CD4-positive, alpha-beta T cell treated with Interferon alpha-2 for 1 hour (primary cell): ENCODE results near the gene COQ8A.

ENCODE experiments used
- DNase-seq, 2 donors: peaks; one replicate each; pipeline ENCODE4 v3.0.0-alpha.2; 2020 to 2022

COQ8A gene

DNA sequence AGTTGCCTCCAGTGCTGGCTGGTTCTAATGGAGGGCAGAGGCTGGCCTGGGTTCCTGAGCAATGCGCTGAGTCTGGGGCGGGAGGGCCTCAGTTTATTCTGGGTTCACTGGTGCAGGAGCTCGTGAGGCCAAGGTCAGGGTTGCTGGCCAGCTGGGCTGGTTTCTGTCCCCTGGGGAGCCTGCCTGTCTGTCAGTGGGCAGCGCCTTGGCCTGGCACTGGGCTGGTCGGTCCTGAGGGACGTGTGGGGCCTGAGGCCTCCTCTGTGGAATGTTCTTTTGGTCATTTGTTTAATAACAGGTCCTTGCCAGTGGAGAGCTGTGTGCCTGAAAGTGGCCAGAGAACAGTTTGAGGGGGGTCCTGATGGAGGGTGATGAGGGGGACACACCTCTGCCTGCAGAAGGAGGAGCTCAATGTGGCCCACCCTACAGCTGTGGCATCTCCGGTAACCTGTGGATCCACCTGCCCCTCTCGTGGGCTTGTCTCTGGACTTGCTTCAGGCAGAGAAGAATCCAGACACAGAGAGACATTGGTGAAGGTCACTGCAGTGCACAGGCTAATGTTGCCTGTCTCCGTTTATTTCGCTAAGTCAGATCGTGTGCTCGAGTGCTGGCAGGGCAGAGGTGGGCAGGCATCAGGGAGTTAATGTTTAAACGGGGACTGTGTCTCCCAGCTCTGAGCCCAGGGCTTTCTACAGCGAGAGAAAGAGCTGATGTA, 34.6 kb downstream of the COQ8A start:
- no peak for DNase-seq

DNA sequence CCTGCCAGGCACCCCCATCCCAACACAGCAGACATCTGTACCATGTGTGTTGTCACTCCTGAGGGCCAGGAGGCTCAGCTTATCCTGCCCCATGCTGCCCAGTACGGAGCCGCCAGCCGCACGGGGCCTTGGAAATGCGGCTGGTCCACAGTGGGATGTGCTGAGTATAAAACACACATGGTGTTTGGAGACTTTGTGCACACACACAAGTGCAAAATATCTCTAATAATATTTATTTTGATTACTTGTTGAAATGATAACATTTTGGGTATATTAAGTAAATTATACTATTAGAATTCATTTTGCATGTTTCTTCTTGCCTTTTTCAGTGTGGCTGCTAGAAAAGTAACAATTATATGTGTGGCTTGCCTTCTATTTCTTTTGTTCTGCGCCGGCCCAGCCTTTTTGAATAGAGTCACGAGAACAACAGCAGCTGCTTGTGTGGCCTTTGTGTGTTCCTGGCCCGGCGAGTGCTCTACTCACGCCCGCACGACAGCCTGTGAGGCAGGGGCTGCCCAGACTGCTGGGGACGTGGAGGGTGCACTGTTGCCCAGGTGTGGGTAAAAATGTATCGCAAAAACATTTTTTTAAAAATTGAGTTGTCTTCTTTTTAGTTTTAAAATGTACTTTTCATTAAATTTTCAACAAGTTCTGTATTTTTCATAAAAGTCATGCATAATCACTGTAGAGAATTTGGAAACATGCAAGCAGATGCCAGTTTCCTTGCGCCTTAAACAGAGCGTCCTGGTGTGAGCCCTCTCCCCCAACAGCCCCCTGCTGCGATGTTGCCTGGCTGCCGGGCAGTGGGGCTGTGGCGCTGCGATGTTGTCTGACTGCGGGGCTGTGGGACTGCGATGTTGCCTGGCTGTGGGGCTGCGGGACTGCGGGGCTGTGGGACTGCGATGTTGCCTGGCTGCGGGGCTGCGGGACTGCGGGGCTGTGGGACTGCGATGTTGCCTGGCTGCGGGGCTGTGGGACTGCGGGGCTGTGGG, 35.5 kb downstream of the COQ8A start:
- no peak for DNase-seq

DNA sequence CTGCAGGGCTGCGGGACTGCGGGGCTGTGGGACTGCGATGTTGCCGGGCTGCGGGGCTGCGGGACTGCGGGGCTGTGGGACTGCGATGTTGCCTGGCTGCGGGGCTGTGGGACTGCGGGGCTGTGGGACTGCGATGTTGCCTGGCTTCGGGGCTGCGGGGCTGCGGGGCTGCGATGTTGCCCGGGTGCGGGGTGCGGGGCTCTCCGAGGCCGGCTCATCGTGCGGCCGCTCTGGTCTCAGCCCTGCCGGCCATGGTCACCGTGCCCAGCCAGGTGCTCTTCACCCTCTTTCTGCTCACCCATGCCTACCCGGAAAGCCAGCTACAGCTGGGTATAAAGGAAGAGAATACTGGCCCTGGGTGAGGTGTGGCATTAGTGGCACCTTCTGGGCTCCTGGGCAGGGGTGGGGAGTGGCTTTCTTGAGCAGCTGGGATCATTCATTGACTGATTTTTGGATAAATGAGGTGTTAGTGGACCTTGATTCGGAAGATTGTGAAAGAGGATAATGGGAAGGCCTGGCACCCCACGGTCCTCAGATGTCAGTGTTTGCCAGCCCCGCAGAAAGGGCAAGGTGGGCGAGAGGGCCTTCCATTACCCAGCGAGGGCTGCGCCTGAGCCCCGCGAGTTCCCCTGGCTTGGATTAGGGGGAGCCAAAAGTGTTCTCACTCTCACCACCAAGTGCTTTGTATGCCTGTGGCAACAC, 36.3 kb downstream of the COQ8A start:
- DNase-seq: no peak

DNA sequence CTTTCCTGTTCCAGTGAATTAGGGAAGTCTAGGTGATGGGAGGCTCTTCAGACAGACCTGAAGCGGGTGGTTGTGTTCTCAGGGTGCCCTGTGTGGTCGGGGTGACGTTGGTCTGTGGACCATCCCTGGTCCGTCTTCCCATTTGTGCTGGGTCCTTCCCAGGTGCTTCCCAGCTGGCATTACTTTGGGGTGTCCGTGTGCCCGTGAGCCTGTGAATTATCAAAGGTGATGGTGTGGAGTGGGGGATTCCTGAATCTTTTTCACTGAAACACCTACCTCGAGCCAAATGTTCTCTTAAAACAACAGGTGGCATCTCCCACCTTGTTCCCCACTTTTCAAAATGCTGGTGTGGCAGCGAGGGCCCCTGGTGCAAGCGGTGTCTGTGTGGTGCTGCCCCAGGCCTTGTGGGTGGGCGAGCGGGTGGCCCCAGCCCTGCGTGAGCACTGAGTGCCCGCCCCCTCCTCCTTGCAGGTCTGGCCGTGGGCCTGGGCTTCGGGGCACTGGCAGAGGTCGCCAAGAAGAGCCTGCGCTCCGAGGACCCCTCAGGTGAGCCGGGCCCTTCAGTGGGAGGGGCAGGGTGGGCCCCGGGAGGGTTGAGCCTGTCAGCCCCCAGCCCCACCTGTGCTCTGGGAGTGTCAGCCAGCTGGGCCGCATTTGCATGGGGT, 37.0 kb downstream of the COQ8A start:
- DNase-seq: no peak

DNA sequence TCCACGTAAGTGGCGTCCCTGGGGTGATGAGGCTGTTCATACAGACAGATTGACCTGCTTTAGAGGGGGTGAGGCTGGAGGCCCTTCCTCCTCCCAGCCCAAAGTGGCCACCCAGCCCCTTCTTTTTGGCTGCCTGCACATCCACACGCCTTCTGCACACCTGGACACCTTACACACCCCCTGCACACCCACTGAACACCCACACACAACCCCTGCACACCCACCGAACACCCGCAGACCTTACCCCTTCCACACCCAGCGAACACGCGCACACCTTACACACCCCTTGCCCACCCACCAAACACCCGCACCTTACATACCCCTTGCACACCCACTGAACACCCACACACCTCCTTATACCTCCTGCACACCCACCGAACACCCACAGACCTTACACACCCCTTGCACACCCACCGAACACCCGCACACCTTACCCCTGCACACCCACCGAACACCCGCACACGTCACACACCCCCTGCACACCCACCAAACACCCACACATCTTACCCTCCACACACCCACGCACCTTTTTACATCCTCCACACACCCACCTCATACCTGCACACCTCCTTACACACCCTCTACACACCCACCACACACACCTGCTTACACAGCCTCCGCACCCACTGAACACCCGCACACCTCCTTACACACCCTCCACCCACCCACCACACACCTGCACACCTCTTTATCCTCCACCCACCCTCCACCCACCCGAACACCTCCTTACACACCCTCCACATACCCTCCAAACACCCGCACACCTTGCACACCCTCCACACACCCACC, 37.7 kb downstream of the COQ8A start:
- no peak for DNase-seq

DNA sequence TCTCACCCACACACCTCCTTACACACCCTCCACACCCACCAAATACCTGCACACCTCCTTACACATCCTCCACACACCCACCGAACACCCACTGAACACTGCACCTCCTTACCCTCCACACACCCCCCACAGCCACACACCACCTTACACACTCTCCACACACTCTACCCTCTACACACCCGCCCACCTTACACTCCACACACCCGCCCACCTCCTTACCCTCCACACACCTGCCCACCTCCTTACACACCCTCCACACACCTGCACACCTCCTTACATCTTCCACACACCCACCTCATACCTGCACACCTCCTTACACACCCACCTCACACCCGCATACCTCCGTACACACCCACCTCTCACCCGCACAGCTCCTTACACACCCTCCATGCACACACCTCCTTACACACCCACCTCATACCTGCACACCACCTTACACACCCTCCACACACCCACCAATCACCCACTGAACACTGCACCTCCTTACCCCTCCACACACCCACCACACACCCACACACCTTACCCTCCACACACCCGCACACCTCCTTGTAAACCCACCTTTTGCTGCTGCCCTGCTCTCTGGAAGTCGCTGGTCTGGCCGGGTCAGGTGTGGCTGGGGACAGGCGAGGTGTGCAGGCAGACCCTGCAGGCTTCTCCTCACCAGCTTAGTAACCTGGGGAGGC, 38.5 kb downstream of the COQ8A start:
- no peak for DNase-seq

DNA sequence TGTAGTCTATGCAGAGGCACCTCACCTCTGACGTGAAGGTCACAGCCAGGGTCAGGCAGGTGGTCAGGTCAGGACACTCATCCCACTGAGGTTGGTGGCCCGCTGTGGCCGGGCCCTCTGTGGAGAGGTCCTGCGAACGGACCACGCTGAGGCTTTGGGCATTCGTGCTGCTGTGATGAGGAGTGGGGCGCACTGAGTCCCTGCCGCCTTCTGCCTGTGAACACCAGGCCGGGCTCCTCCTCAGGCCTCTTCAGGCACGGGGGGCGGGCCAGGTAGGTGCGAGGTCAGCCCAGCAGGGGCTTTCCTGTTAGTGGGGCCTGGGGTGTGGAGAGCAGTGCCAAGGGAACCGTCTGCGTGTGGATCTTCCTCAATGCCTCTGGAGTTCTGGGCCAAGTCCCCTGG, 39.0 kb downstream of the COQ8A start:
- no peak for DNase-seq

DNA sequence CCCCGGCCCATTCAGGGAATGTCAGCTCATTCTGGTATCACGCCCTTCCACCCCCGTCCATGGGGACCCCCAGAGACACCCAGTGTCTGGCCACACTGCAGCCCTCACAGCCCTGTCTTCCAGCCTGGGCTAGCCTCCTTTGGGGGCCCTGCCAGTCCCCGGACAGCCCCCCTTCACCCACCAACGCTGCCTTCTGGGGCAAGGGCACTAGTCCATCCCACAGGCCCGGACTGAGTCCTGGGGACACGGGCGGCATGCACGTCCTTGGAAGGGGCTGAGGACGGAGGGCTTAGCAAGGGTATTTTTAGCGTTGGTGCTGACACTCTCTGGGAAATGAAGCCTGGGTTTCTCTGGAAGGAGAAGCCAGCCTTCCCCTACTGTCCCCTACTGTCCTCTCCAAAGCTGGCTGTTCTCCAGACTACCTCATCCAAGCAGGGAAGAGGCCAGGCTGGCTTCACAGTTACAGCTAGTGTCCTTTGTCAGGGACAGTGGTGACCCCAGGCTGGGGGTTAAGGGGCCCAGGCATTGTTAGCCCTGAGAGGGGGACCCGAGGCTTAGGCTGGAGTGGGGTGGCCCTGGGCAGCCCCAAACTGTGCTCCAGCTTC, 39.5 kb downstream of the COQ8A start:
- DNase-seq: no peak

DNA sequence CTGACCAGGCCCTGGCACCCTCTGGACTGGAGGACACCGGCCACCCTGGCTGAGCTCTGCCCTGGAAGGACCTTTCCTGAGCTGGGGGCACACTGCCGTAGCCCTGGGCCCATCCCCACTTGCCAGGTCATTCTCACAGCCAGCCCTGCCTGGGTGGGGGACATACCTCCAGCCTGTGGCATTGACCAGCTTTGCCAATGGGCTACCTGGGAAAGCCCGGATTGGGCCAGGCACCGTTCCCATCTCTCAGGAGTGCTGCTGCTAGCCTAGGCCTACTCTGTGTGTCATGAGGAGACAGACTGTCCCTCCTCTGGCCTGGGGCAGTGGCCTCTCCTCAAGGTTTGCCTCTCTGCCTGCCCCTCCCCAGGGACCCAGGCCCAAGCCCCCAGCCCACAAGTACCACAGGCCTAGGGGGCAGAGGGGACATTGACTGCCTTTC, 40.0 kb downstream of the COQ8A start:
- no peak for DNase-seq

DNA sequence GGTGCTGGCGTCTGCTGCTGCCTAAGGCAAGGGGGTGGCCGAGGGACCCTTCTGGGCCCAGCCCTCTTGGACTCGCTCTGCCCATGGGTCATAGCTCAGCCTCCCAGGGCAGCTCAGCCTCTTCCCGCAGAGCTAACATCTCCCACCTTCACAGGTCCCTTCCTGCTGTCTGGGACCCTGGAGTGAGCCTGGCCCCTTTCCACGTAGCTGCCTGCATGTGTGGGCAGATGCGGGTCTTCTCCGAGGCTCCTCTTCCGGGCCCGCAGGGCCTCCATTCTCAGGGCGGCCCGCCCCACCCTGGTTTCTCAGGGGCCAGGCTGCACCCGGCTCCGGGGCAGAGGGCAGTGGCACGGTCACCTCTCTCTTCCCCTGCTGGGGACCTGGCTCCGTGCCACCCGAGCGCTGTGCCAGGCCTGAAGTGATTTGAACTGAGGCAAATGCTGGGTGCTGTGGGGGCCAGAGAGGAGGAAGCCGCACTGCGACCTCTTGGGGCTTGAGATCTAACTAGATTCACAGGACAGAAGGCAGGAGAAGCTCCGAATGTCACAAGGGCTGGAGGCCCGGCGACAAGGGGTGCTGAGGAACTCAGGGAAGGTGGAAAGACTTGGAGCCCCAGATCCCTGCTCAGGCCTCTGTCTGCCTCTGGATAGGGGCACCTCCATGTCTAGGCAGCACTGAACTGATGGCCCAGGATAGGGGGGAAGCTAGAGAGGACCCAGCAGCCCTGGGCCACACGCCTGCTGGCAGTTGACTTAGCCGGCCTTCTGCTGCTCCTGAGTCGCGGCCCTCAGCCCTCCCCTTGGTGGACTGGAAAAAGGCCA, 40.7 kb downstream of the COQ8A start:
- no peak for DNase-seq

DNA sequence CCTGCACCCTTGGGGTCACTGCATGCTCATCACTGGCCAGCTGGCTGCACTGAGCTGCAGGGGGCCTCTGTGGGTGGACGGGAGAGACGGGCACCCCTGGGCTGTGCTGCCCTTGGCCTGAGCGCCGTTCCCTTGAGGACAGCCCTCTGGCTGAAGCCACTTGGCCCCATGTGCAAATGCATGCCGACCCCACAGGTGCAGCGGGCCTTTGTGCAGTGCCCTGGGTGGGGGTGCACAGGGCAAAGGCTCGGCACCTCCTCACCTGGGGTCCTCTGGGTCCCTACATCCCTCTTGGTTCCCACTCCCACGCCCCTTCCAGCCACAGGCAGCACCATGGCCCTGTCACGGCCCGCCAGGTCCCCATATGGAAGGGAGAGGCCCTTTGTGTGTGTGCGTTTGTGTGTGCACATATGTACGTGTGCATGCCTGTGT, 41.3 kb downstream of the COQ8A start:
- no peak for DNase-seq

DNA sequence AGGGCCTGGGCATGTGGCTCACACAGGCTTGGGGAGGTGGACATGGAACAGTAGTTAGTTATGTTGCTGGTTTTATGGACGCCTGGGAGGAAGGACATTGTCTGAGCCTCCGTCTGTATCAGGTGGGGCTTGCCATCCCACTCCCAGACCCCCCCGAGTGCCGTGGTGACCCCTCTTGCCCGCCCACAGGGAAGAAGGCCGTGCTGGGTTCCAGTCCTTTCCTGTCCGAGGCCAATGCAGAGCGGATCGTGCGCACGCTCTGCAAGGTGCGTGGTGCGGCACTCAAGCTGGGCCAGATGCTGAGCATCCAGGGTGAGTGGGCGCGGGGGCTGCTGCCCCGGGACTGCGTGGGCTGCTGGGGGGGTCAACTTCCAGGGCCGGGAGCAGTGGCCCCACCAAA, 41.7 kb downstream of the COQ8A start:
- DNase-seq: no peak

DNA sequence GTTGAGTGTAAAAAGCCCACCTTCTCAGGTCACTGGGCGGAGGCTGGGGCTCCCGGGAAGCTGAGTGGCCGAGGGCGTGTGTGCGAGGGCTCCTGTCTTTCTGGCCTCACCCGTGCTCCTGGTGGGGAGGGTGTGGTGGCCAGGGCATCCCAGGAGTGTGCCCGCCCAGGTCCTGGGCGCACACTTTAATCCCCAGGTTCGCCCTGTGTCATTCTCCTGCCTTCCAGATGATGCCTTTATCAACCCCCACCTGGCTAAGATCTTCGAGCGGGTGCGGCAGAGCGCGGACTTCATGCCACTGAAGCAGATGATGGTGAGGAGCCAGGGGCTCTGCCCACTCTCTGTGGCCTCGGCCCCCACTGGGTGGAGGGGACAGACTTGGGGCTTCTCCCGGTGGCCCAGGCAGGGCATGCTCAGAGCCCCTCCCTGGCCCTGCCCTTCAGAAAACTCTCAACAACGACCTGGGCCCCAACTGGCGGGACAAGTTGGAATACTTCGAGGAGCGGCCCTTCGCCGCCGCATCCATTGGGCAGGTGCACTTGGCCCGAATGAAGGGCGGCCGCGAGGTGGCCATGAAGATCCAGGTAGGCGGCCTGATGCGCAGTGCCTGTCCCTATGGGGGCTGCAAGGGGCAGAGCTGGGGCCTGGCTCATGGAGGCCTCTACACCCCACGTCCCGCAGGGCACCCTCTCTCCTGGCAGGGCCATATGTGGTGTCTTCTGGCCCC, 42.5 kb downstream of the COQ8A start:
- DNase-seq: no peak

DNA sequence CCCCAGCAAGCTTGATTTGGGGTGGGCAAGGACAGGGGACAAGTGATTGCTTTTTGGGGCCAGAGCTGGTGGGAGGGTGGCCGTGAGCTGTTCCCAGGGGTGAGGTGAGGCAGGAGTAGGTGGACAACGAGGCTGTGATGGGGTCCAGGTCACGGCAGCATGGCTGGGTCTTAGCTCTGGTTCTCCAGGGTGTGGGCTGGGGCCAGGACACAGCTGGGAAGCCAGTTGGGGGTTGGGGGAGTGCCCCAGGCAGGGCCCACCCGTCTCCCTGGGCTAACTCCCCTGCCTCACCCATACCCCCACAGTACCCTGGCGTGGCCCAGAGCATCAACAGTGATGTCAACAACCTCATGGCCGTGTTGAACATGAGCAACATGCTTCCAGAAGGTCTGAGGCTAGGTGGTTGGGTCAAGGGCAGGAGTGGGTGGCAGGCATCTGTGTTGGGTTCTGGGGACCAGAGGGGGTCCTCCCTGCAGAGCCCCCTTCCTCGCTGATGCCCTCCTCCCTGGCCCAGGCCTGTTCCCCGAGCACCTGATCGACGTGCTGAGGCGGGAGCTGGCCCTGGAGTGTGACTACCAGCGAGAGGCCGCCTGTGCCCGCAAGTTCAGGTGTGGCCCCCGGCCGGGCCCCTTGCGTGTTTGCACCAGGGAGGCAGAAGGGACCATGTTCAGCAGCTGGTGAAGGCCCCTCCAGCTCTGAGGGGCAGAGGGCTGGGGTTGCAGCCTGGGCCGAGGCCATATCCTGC, 43.3 kb downstream of the COQ8A start:
- no peak for DNase-seq

DNA sequence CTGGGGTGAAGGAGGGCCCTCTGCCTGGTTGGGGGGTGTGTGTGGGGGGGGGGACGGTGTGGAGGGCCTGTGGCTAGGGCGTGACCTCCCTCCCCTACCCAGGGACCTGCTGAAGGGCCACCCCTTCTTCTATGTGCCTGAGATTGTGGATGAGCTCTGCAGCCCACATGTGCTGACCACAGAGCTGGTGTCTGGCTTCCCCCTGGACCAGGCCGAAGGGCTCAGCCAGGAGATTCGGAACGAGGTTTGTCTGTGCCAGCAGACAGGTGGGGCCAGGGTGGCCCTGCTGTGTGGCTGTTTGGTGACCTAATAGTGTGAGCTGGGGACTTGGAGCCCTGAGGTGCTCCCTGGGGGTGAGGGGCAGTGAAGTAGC, 43.9 kb downstream of the COQ8A start:
- DNase-seq: no peak

DNA sequence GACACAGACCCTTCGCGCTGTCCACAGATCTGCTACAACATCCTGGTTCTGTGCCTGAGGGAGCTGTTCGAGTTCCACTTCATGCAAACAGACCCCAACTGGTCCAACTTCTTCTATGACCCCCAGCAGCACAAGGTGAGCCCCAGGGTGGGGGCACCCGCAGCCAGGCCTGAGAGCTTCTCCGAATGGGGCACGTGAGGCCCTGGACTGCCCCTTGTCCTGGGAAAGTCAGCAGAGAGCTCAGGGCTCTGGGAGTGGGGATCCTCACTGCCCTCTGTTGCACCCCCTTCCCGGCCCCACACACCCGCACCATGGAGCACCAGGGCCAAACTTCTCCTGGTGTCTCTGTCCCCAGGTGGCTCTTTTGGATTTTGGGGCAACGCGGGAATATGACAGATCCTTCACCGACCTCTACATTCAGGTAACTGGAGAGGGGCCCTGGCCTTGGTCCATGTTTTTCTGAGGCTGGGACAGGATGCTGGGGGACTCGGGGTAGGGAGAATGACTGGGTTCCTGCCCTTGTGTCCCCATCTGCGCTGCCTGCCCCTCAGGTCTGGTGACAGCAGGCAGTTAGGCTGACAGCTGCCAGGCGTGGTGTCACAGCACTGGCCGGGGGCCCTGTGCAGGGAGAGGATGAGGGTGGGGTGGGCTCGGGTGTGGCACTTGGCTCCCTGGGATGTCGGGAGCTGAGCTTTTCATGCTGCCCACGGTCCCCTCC, 44.6 kb downstream of the COQ8A start:
- DNase-seq: no peak

DNA sequence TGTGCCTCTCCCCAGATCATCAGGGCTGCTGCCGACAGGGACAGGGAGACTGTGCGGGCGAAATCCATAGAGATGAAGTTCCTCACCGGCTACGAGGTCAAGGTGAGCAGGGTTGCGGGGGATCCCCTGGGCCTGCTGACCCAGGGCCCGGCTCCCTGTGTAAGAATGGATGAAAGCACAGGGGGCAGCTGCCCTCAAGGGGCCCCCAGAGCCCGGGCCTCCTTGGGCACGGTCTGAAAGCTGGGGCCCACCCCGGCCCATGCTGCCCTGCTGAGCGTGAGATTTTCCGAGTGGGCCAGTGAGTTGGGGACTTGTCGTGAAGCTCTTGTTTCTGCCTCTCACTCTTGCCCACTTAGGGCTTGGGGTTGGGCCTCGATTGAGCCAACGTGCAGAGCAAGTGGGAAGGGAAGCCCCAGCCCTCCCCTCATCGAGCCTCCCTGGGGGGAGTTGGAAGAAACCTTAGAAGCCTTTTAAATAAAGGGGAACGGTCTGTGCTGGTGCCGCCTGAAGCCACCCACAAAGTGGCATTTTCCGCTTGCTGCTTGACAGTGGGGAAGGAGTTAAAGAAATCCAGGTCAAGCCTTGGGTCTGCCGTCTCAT, 45.2 kb downstream of the COQ8A start:
- DNase-seq: no peak
